CD4-positive, alpha-beta T cell treated with Interleukin-15 for 1 hour (primary cell): ENCODE results near the gene ODC1.

Source experiments
- DNase-seq: peaks from one replicate; pipeline ENCODE4 v3.0.0-alpha.2; 2020

ODC1 gene

GRCh38 chr2:10397297-10397875 lies 50.7 kb downstream of the ODC1 start:
- DNase-seq, result no peak

GRCh38 chr2:10396464-10396863 lies 51.7 kb downstream of the ODC1 start:
- DNase-seq, result no peak

- DNase-seq, result no peak
Observed at GRCh38 chr2:10395893-10396292, 52.2 kb downstream of the ODC1 start.

- DNase-seq, result no peak
Observed at GRCh38 chr2:10393640-10393982, 54.5 kb downstream of the ODC1 start.

GRCh38 chr2:10392951-10393639 lies 55.0 kb downstream of the ODC1 start:
- DNase-seq, result no peak

GRCh38 chr2:10392548-10392947 lies 55.6 kb downstream of the ODC1 start:
- DNase-seq, result no peak

- no peak for DNase-seq
Observed at GRCh38 chr2:10392100-10392499, 56.0 kb downstream of the ODC1 start.

GRCh38 chr2:10390369-10390801 lies 57.7 kb downstream of the ODC1 start:
- no peak for DNase-seq
